WTC11 (cell line): ENCODE measurements around the gene TTC19. TPM values are rescaled to one million over a fixed set of nuclear protein-coding genes. Genes with fewer than 3 reads are reported as not detected.

Experiments
- ATAC-seq: fragments of 200-7000 bp; cut with Tn5 transposase; 2 replicates; pipeline ENCODE4 v1.10.0; 2021; ENCODE audit warnings: mild to moderate bottlenecking, moderate library complexity
- CTCF ChIA-PET: fragments of 300-600 bp; sonication (Branson Sonifier 250); formaldehyde crosslinking; loops from one replicate; lab custom pipeline; 2021; ENCODE audit warnings: antibody characterized with exemption; lab: Charles Lee
- POLR2A ChIA-PET: fragments of 350-600 bp; sonication (Branson Sonifier 250); formaldehyde crosslinking; loops from one replicate; lab custom pipeline; 2021; ENCODE audit warnings: antibody characterized with exemption; lab: Charles Lee
- DNase-seq: peaks from one replicate; pipeline ENCODE4 v3.0.0; 2021; ENCODE audit warnings: low spot score
- H3K27ac Mint-ChIP-seq: 2 replicates; pipeline ENCODE4 v1.8.0; 2021; ENCODE audit warnings: mixed read lengths
- H3K27me3 Mint-ChIP-seq: 2 replicates; pipeline ENCODE4 v1.8.0; 2021; ENCODE audit warnings: low read depth, mild to moderate bottlenecking, moderate library complexity, mixed read lengths
- H3K36me3 Mint-ChIP-seq: 2 replicates; pipeline ENCODE4 v1.8.0; 2021; ENCODE audit warnings: mixed read lengths
- H3K4me1 Mint-ChIP-seq: 2 replicates; pipeline ENCODE4 v1.8.0; 2022; ENCODE audit warnings: mixed read lengths
- H3K4me3 Mint-ChIP-seq: 2 replicates; pipeline ENCODE4 v1.8.0; 2021; ENCODE audit warnings: mild to moderate bottlenecking, moderate library complexity, mixed read lengths
- H3K9me3 Mint-ChIP-seq: 2 replicates; pipeline ENCODE4 v1.8.0; 2021; ENCODE audit warnings: mixed read lengths
- ATF2 ChIP-seq: sonication (generic); formaldehyde crosslinking; IDR thresholded peaks from 2 replicates; pipeline ENCODE4 v1.8.1; 2022; ENCODE audit warnings: low read depth, missing genetic modification reagents, borderline replicate concordance
- CREB1 ChIP-seq: sonication (generic); formaldehyde crosslinking; IDR thresholded peaks from 2 replicates; pipeline ENCODE4 v1.8.0; 2023; ENCODE audit warnings: mild to moderate bottlenecking, missing genetic modification reagents
- CREM ChIP-seq: sonication (generic); formaldehyde crosslinking; IDR thresholded peaks from 2 replicates; pipeline ENCODE4 v1.8.1; 2022; ENCODE audit warnings: mild to moderate bottlenecking, missing genetic modification reagents, moderate library complexity
- CTCF ChIP-seq: fragments of 200-600 bp; IDR thresholded peaks from 2 replicates; pipeline ENCODE4 v1.8.0; 2022; ENCODE audit warnings: antibody characterized with exemption
- E2F5 ChIP-seq: sonication (generic); formaldehyde crosslinking; IDR thresholded peaks from 2 replicates; pipeline ENCODE4 v1.8.1; 2022; ENCODE audit warnings: mild to moderate bottlenecking, moderate library complexity, missing genetic modification reagents
- FOXJ3 ChIP-seq: sonication (generic); formaldehyde crosslinking; IDR thresholded peaks from 2 replicates; pipeline ENCODE4 v1.9.0; 2021; ENCODE audit warnings: missing genetic modification reagents, mild to moderate bottlenecking, borderline replicate concordance
- FOXK1 ChIP-seq: sonication (generic); formaldehyde crosslinking; IDR thresholded peaks from 2 replicates; pipeline ENCODE4 v1.8.0; 2022; ENCODE audit warnings: mild to moderate bottlenecking, moderate library complexity, missing genetic modification reagents
- GABPB1 ChIP-seq: sonication (generic); formaldehyde crosslinking; IDR thresholded peaks from 2 replicates; pipeline ENCODE4 v1.8.1; 2023; ENCODE audit warnings: mild to moderate bottlenecking, missing genetic modification reagents
- GTF2I ChIP-seq: fragments of 250-450 bp; sonication (Bioruptor Pico); conservative IDR thresholded peaks from 2 replicates; pipeline ENCODE4 v1.4.0; 2021; ENCODE audit warnings: mild to moderate bottlenecking
- IRF2 ChIP-seq: sonication (generic); formaldehyde crosslinking; IDR thresholded peaks from 2 replicates; pipeline ENCODE4 v1.8.0; 2022; ENCODE audit warnings: low read depth, missing genetic modification reagents, borderline replicate concordance
- JAZF1 ChIP-seq: fragments of 250-450 bp; sonication (Bioruptor Pico); IDR thresholded peaks from 2 replicates; pipeline ENCODE4 v1.9.0; 2021; ENCODE audit warnings: moderate library complexity, mild to moderate bottlenecking, inconsistent platforms
- JUN ChIP-seq: sonication (generic); formaldehyde crosslinking; IDR thresholded peaks from 2 replicates; pipeline ENCODE4 v1.8.0; 2023; ENCODE audit warnings: mild to moderate bottlenecking, missing genetic modification reagents
- MLX ChIP-seq: sonication (generic); formaldehyde crosslinking; IDR thresholded peaks from 2 replicates; pipeline ENCODE4 v1.8.1; 2023; ENCODE audit warnings: mild to moderate bottlenecking, missing genetic modification reagents, moderate library complexity
- NR2C2 ChIP-seq: sonication (generic); formaldehyde crosslinking; IDR thresholded peaks from 2 replicates; pipeline ENCODE4 v1.8.0; 2022; ENCODE audit warnings: mild to moderate bottlenecking, missing genetic modification reagents
- PRRX2 ChIP-seq: fragments of 250-450 bp; sonication (Bioruptor Pico); IDR thresholded peaks from 2 replicates; pipeline ENCODE4 v1.8.0; 2021; ENCODE audit warnings: mild to moderate bottlenecking
- SOX15 ChIP-seq: fragments of 250-450 bp; sonication (Bioruptor Pico); IDR thresholded peaks from 2 replicates; pipeline ENCODE4 v1.9.0; 2021; ENCODE audit warnings: mild to moderate bottlenecking
- STAT6 ChIP-seq: sonication (generic); formaldehyde crosslinking; conservative IDR thresholded peaks from 2 replicates; pipeline ENCODE4 v1.8.1; 2023; ENCODE audit warnings: mild to moderate bottlenecking, low read depth, missing genetic modification reagents, moderate library complexity
- TCF7 ChIP-seq: sonication (generic); formaldehyde crosslinking; IDR thresholded peaks from 2 replicates; pipeline ENCODE4 v1.8.0; 2022; ENCODE audit warnings: mild to moderate bottlenecking, low read depth, missing genetic modification reagents, moderate library complexity
- TEAD4 ChIP-seq: sonication (generic); formaldehyde crosslinking; IDR thresholded peaks from 2 replicates; pipeline ENCODE4 v1.8.0; 2022; ENCODE audit warnings: mild to moderate bottlenecking, missing genetic modification reagents
- USF2 ChIP-seq: sonication (generic); formaldehyde crosslinking; IDR thresholded peaks from 2 replicates; pipeline ENCODE4 v1.8.1; 2023; ENCODE audit warnings: mild to moderate bottlenecking, missing genetic modification reagents, moderate library complexity
- ZBTB43 ChIP-seq: sonication (generic); formaldehyde crosslinking; IDR thresholded peaks from 2 replicates; pipeline ENCODE4 v1.8.1; 2023; ENCODE audit warnings: mild to moderate bottlenecking, missing genetic modification reagents
- ZNF121 ChIP-seq: sonication (generic); formaldehyde crosslinking; IDR thresholded peaks from 2 replicates; pipeline ENCODE4 v1.8.0; 2023; ENCODE audit warnings: missing genetic modification reagents
- ZNF423 ChIP-seq: fragments of 250-450 bp; sonication (Bioruptor Pico); IDR thresholded peaks from 2 replicates; pipeline ENCODE4 v2.1.2; 2022; ENCODE audit warnings: mild to moderate bottlenecking, moderate library complexity
- total RNA-seq: library from RNA; stranded (reverse); gene quantifications from 3 replicates; pipeline ENCODE4 v1.2.3, GENCODE V29; 2021

The TTC19 gene
- total RNA-seq, 1 experiment from 2014 or later, result 55.3 TPM

- TF ChIP-seq NR2C2 (no peak), JUN (CRISPR knock-in tag) (no peak), ZBTB43 (CRISPR knock-in tag) (no peak), ATF2 (CRISPR knock-in tag) (no peak), TEAD4 (no peak), E2F5 (no peak), USF2 (CRISPR knock-in tag) (no peak), STAT6 (CRISPR knock-in tag) (no peak), MLX (CRISPR knock-in tag) (no peak), ZNF121 (CRISPR knock-in tag) (no peak)
These were observed 6.0 kb downstream of the TTC19 start (continued) for GRCh38 chr17:16005636-16006035.

GRCh38 chr17:16007439-16007838 lies 7.8 kb downstream of the TTC19 start:
- no peak for ATAC-seq

GRCh38 chr17:16013943-16014407 lies 14.4 kb downstream of the TTC19 start:
- ChIA-PET POLR2A (no interaction called here), CTCF (no interaction called here)
- H3K36me3 Mint-ChIP-seq, result peaks cover 62% of the 10 kb centered on the region
- TF ChIP-seq GABPB1 (CRISPR knock-in tag) (no peak), FOXK1 (CRISPR knock-in tag) (no peak), TCF7 (no peak), CTCF (0 out of 2 replicates have a peak, but pooled peaks have one; percentile 29), FOXJ3 (CRISPR knock-in tag) (no peak)
- DNase-seq (no peak), ATAC-seq (no peak; the same call in 1 of the 2 replicates)
- H3K4me1 Mint-ChIP-seq, result peaks cover 7% of the 10 kb centered on the region
- H3K4me3 Mint-ChIP-seq, result no peak overlapping the region
- H3K9me3 Mint-ChIP-seq, result no peaks in the 10 kb centered on the region
- H3K27me3 Mint-ChIP-seq, result no peaks in the 10 kb centered on the region
- no peak overlapping the region for H3K27ac Mint-ChIP-seq

More at GRCh38 chr17:16007439-16007838, 7.8 kb downstream of the TTC19 start:
- POLR2A ChIA-PET, result no interaction called here
- Mint-ChIP-seq H3K36me3 (peaks cover 86% of the 10 kb centered on the region), H3K4me1 (peaks cover 7% of the 10 kb centered on the region), H3K27me3 (no peaks in the 10 kb centered on the region), H3K9me3 (no peaks in the 10 kb centered on the region), H3K27ac (no peak overlapping the region)
- CTCF ChIA-PET, result no interaction called here
- DNase-seq, result no peak
- TF ChIP-seq CREB1 (CRISPR knock-in tag) (no peak), ZNF423 (CRISPR knock-in tag) (no peak), USF2 (CRISPR knock-in tag) (no peak), CREM (no peak), JAZF1 (no peak), GTF2I (CRISPR knock-in tag) (no peak), SOX15 (no peak), PRRX2 (CRISPR knock-in tag) (no peak), IRF2 (CRISPR knock-in tag) (no peak)
- TF ChIP-seq, all 79 proteins: peak for 0
- H3K4me3 Mint-ChIP-seq, result no peak overlapping the region
